NB4 (cell line): Measurements from ENCODE around the gene CSMD2.

Experiments
- CTCF ChIP-seq: IDR thresholded peaks from one replicate; pipeline ENCODE4 v1.5.1; 2012; ENCODE audit warnings: low read depth, low read length
- POLR2A ChIP-seq: IDR thresholded peaks from 2 replicates; pipeline ENCODE4 v1.6.1; 2011; ENCODE audit warnings: mild to moderate bottlenecking; ENCODE audit not compliant: insufficient read length; ENCODE audit errors: extremely low read depth
- TF ChIP-seq, protein P1 (sequence below): IDR thresholded peaks from 2 replicates; pipeline ENCODE4 v1.6.1; 2011; ENCODE audit warnings: low read depth, low read length

DNA sequence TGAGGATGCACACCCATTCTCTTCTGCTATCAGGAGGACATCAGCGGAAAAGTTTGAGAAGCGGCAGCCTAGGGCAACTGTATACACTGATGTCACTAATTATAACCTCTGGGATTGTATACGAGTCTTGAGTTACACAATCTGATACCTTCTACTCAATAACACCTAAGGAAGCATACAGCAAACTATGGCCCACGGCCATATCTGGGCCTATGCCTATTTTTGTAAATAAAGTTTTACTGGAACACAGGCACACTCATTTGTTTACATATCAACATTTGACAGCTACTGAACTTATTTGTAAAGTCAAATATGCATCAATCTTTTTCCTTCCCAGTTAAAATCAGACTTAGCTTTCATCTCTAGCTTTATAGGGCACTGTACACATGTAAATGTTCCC is 505.4 kb downstream of the CSMD2 start:
- no peak for TF ChIP-seq CTCF
- TF ChIP-seq, protein P1, sequence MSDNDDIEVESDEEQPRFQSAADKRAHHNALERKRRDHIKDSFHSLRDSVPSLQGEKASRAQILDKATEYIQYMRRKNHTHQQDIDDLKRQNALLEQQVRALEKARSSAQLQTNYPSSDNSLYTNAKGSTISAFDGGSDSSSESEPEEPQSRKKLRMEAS, result no peak
- TF ChIP-seq POLR2A, result no peak
